ENCODE measurements around the gene NFIC.

The NFIC gene

GRCh38 chr19:3491396-3492119 lies 125.2 kb downstream of the NFIC start:
- no peak overlapping the region for H3K4me3 Mint-ChIP-seq
- H3K27me3 Mint-ChIP-seq = no peaks in the 10 kb centered on the region
- H3K4me1 Mint-ChIP-seq (ENCODE audit: low read depth) = peaks cover 15% of the 10 kb centered on the region
- H3K36me3 Mint-ChIP-seq (ENCODE audit: low read depth) = peaks cover 18% of the 10 kb centered on the region
- no peaks in the 10 kb centered on the region for H3K9me3 Mint-ChIP-seq
- no peak overlapping the region for H3K27ac Mint-ChIP-seq

GRCh38 chr19:3492131-3492839 lies 125.9 kb downstream of the NFIC start:
- H3K27me3 Mint-ChIP-seq = no peaks in the 10 kb centered on the region

GRCh38 chr19:3492919-3493318 lies 126.5 kb downstream of the NFIC start:
- Mint-ChIP-seq H3K27me3 (no peaks in the 10 kb centered on the region), H3K36me3 (ENCODE audit: low read depth) (peaks cover 24% of the 10 kb centered on the region), H3K27ac (no peak overlapping the region), H3K9me3 (no peaks in the 10 kb centered on the region), H3K4me1 (ENCODE audit: low read depth) (peaks cover 17% of the 10 kb centered on the region), H3K4me3 (no peak overlapping the region)

More at GRCh38 chr19:3492131-3492839, 125.9 kb downstream of the NFIC start:
- peaks cover 15% of the 10 kb centered on the region for H3K4me1 Mint-ChIP-seq (ENCODE audit: low read depth)
- peaks cover 24% of the 10 kb centered on the region for H3K36me3 Mint-ChIP-seq (ENCODE audit: low read depth)
- H3K27ac Mint-ChIP-seq = no peak overlapping the region
- H3K4me3 Mint-ChIP-seq = no peak overlapping the region
- H3K9me3 Mint-ChIP-seq = no peaks in the 10 kb centered on the region

DNA sequence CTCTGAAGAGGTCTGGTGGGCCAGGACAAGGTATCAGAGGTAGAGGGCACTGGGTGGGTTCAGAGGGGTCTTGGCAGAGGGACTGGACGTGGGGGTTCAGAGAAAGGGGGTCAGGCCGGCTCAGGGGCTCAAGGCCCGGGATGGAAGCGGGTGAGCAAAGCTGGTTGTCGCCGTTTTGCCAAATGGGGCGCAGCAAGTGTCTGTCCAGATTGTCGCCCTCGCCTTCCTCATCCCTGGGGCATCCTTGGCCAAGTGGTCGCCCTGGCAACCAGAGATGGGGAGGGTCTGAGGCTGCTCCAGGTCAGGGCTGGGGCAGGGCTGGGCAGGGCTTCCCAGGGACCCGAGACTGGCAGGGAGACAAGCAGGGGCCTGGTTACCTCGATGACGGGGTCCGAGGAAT lies 127.3 kb downstream of the NFIC start:
- Mint-ChIP-seq H3K27ac (peak overlapping the region; percentile 40), H3K4me1 (ENCODE audit: low read depth) (peaks cover 20% of the 10 kb centered on the region), H3K9me3 (no peaks in the 10 kb centered on the region), H3K4me3 (no peak overlapping the region), H3K36me3 (ENCODE audit: low read depth) (peaks cover 23% of the 10 kb centered on the region), H3K27me3 (no peaks in the 10 kb centered on the region)

DNA sequence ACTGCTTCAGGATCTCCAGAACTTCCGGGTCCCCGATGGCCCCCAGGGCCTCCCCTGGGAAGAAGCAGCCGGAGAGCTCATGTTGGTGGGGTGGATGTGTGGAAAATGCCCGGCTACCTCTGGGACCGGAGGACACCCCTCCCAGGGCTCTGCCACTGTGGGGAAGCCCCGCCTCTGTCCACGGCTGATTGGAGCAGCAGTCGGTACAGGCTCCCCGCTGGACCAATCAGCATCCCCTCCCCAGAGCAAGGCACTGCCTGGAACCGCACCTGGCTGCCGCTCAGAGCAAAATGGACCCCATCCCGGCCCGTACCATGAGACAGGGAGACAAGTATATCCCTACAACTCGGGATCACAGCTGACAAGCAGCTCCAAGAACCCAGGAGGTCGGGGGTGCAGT lies 127.7 kb downstream of the NFIC start:
- Mint-ChIP-seq H3K4me3 (no peak overlapping the region), H3K4me1 (ENCODE audit: low read depth) (peaks cover 22% of the 10 kb centered on the region), H3K27me3 (no peaks in the 10 kb centered on the region), H3K27ac (no peak overlapping the region), H3K36me3 (ENCODE audit: low read depth) (peaks cover 23% of the 10 kb centered on the region), H3K9me3 (no peaks in the 10 kb centered on the region)

DNA sequence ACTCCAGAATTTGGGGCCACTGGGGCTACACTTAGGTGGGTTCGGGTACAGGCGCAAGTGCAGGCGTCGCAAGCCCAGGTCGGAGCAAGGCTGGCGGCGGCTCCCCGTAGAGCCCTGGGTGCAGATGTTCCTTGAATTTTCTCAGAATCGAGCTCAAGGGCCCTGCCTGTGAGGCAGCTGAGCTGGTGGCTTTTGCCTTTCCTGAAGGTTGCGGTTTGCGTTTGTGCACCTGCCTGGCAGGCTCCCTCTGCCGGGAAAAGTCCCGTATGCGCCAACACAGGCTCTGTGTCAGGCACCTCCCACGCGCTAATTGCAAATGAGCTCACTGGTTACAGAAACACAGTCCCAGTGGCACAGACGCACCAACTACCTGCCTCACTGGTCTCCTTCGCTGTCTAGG lies 128.2 kb downstream of the NFIC start:
- no peaks in the 10 kb centered on the region for H3K27me3 Mint-ChIP-seq

DNA sequence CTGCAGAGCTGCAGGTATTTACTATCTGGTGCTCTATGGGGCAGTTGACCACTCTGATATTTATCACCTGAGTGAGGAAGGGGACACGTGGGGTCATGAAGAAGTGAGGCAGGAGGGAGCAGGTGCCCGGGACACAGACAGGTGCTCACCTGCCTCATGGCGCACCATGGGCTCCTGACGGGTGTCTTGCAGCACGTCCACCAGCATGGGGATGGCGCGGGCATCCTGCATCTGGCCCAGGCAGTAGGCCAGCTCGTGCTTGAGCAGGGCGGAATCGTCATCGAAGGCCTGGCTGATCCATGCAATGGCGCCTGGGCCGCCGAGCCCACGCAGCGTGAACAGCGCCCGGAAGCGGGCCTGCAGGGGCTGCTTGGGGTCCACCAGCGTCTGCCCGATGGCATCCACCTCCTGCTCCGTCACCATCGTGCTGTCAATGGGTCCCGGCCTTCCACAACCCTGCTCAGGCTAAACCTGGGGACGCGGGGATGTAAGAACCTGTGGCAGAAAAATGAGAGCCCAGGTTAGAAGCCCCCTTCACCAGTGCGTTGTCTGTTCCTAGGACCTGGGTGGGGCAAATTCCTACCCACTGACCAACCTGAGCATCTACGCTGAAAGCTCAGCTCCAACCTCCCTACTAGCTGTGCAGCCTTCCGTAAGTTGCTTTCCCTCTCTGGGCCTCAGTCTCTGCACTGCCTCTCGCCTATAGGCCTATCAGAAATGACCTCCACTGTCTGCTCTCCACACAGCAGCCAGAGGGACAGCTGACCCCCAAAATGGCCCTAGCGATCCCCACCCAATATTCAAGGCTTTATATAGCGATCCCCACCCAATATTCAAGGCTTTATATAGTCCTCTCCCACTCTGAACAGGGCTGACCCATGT lies 130.2 kb downstream of the NFIC start:
- H3K4me3 Mint-ChIP-seq = no peak overlapping the region
- H3K27ac Mint-ChIP-seq = no peak overlapping the region
- H3K36me3 Mint-ChIP-seq (ENCODE audit: low read depth) = peaks cover 26% of the 10 kb centered on the region
- no peaks in the 10 kb centered on the region for H3K27me3 Mint-ChIP-seq
- H3K9me3 Mint-ChIP-seq = no peaks in the 10 kb centered on the region
- H3K4me1 Mint-ChIP-seq (ENCODE audit: low read depth) = peaks cover 40% of the 10 kb centered on the region

More for the DNA sequence above, 128.2 kb downstream of the NFIC start:
- H3K36me3 Mint-ChIP-seq (ENCODE audit: low read depth) = peaks cover 23% of the 10 kb centered on the region
- H3K27ac Mint-ChIP-seq = no peak overlapping the region
- peaks cover 25% of the 10 kb centered on the region for H3K4me1 Mint-ChIP-seq (ENCODE audit: low read depth)
- no peaks in the 10 kb centered on the region for H3K9me3 Mint-ChIP-seq
- no peak overlapping the region for H3K4me3 Mint-ChIP-seq

DNA sequence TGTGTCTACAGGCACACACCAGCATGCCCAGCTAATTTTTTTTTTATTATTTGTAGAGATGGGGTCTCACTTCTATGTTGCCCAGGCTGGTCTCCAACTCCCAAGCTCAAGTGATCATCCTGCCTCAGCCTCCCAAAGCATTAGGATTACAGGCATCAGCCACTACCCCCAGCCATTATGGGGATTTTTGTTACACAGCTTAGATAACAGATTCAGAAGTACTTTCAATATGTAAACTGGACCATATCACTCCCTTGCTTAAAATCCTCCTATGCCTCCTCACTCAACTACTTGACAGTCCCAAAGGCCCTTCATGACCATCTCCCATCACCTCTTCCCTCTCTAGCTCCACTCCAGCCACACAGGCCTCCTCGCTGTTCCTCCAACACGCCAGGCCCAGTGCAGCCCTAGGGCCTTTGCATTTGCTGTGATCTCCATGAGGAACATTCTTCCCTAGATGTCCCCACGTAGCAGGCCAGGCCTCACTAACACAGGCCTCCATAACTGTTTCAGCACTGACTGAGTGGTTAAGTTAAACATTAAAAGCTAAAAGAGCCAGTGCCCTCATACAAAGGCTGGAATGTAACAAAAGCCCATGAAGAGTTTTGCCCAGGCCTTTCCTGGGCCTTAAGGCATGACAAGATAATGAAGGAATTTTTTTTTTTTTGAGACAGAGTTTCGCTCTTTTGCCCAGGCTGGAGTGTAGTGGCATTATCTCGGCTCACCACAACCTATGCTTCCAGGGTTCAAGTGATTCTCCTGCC lies 131.6 kb downstream of the NFIC start:
- Mint-ChIP-seq H3K9me3 (no peaks in the 10 kb centered on the region), H3K27me3 (no peaks in the 10 kb centered on the region), H3K36me3 (ENCODE audit: low read depth) (peaks cover 26% of the 10 kb centered on the region), H3K4me1 (ENCODE audit: low read depth) (peaks cover 40% of the 10 kb centered on the region), H3K27ac (no peak overlapping the region), H3K4me3 (no peak overlapping the region)

DNA sequence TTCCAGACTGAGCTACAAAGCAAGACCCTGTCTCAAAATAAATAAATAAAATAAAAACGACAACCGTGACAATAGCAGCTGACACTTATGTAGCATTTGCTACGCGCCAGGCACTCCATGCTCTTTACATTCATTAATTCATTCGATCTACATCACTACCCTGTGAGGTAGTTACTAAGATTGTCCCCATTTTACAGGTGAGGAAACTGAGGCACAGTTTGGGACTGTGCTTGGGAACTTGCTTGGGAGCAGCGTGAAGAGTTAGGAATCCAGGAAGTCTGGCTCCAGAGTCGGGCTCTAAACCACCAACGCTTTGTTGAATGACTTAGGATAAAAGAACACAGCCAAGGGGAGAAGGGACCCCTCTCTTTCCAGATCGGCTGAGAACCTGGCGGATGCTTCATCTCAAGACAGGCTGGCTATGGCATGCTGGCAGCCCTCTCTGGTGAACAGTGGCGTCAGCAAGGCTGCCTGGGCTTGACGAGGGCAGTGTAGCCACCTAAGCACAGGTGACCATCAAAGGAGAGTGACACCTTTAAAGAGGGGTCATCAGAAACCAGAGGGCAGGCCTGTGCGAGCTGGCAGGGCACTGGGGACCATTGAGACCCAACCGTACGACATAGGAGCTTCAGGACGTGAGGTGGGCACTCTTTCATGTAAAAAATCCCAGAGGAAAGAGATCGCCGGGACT lies 133.5 kb downstream of the NFIC start:
- Mint-ChIP-seq H3K4me1 (ENCODE audit: low read depth) (peaks cover 34% of the 10 kb centered on the region), H3K27ac (peak overlapping the region; percentile 98), H3K36me3 (ENCODE audit: low read depth) (peaks cover 22% of the 10 kb centered on the region), H3K27me3 (no peaks in the 10 kb centered on the region), H3K4me3 (peak overlapping the region; percentile 92), H3K9me3 (no peaks in the 10 kb centered on the region)

- Mint-ChIP-seq H3K4me3 (peak within 1 kb of the TSS; percentile 92), H3K4me1 (ENCODE audit: low read depth) (peaks cover 33% of the 10 kb centered on the region), H3K27ac (peak within 1 kb of the TSS; percentile 98), H3K9me3 (no peaks in the 10 kb centered on the region), H3K27me3 (no peaks in the 10 kb centered on the region), H3K36me3 (ENCODE audit: low read depth) (peaks cover 18% of the 10 kb centered on the region)
Measured at GRCh38 chr19:3500429-3501101, 134.2 kb downstream of the NFIC start, which contains the start of gene DOHH. TSS of gene DOHH (minus strand) at chr19:3500674. CDS start at chr19:3496814, 3,860 bp downstream.

- Mint-ChIP-seq H3K27ac (no peak overlapping the region), H3K4me1 (ENCODE audit: low read depth) (peaks cover 37% of the 10 kb centered on the region), H3K36me3 (ENCODE audit: low read depth) (peaks cover 13% of the 10 kb centered on the region), H3K9me3 (no peaks in the 10 kb centered on the region), H3K27me3 (no peaks in the 10 kb centered on the region), H3K4me3 (no peak overlapping the region)
Measured at GRCh38 chr19:3501780-3502179, 135.4 kb downstream of the NFIC start.

DNA sequence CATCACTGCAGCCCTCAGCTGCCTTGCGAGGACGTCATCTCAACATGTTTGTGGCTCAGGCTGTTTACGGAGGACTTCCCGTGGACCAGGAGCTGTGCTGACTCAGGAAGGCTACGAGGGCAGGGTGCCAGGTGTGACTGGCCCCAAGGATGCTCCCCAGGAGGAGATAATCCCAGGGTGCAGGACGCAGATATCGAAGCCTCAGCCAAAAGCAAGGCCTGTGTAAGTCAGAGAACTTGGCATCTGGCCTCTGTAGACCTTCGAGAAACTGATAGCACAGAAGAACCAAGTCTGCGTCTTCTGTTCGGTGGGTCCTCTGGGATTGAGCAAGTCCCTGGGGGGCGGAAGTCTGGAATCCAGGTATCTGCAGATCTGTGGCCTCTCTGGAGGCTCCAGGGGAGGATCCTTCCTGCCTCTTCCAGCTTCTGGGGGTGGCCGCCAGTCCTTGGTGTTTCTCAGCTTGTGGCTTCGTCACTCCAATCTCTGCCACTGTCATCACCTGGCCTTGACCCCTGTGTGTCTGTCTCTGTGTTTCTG lies 136.7 kb downstream of the NFIC start:
- H3K36me3 Mint-ChIP-seq (ENCODE audit: low read depth) = peaks cover 3% of the 10 kb centered on the region
- H3K27me3 Mint-ChIP-seq = no peaks in the 10 kb centered on the region
- no peaks in the 10 kb centered on the region for H3K9me3 Mint-ChIP-seq
- no peak overlapping the region for H3K4me3 Mint-ChIP-seq
- H3K4me1 Mint-ChIP-seq (ENCODE audit: low read depth) = peaks cover 44% of the 10 kb centered on the region
- H3K27ac Mint-ChIP-seq = no peak overlapping the region

DNA sequence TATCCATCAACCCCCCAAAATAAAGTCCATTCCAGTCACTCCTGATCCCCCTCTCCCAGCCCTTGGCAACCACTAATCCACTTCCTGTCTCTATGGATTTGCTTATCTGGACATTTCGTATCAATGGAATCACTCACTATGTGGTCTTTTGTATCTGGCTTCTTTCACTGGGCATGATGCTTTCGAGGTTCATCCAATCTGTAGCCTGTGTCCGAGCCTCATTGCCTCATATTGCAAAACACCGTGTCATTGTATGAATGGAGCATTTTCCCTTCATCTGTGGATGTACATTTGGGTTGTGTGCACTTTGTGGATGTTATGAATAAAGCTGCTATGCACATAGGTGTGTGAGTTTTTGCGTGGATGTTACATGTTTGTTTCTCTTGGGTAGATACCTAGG lies 138.4 kb downstream of the NFIC start:
- Mint-ChIP-seq H3K36me3 (ENCODE audit: low read depth) (peaks cover 11% of the 10 kb centered on the region), H3K4me3 (peak overlapping the region; percentile 94), H3K9me3 (no peaks in the 10 kb centered on the region), H3K27me3 (no peaks in the 10 kb centered on the region), H3K27ac (no peak overlapping the region), H3K4me1 (ENCODE audit: low read depth) (peaks cover 53% of the 10 kb centered on the region)
